H9 (cell line): ENCODE results near the gene KIF26B. TPM values are rescaled to one million over a fixed set of nuclear protein-coding genes. Genes with fewer than 3 reads are reported as not detected.

Experiments
- DNase-seq: peaks from one replicate; pipeline ENCODE4 v3.0.0-alpha.2; 2017
- H2AFZ ChIP-seq: one replicate; pipeline ENCODE4 v1.6.1; 2013; ENCODE audit warnings: mild to moderate bottlenecking, low read length, control low read depth, moderate library complexity
- H2AK5ac ChIP-seq: 2 replicates; pipeline ENCODE4 v1.6.1; 2013; ENCODE audit warnings: low read length, control low read depth, mixed read lengths; ENCODE audit not compliant: insufficient read length
- H2BK120ac ChIP-seq: one replicate; pipeline ENCODE4 v1.6.1; 2013; ENCODE audit warnings: low read depth, mild to moderate bottlenecking, low read length, control low read depth, inconsistent platforms; ENCODE audit not compliant: poor library complexity, severe bottlenecking
- H2BK12ac ChIP-seq: 2 replicates; pipeline ENCODE4 v1.6.1; 2013; ENCODE audit warnings: low read length, control low read depth, mixed read lengths, low read depth; ENCODE audit not compliant: insufficient read length
- H2BK15ac ChIP-seq: 2 replicates; pipeline ENCODE4 v1.6.1; 2013; ENCODE audit warnings: low read depth, low read length, control low read depth
- H2BK20ac ChIP-seq: one replicate; pipeline ENCODE4 v1.6.1; 2013; ENCODE audit warnings: low read depth, mild to moderate bottlenecking, low read length, control low read depth, inconsistent platforms; ENCODE audit not compliant: poor library complexity, severe bottlenecking
- H2BK5ac ChIP-seq: 2 replicates; pipeline ENCODE4 v1.6.1; 2013; ENCODE audit warnings: low read length, control low read depth, mixed read lengths; ENCODE audit not compliant: insufficient read length
- H3K14ac ChIP-seq: 2 replicates; pipeline ENCODE4 v1.6.1; 2013; ENCODE audit warnings: low read length, control low read depth; ENCODE audit not compliant: insufficient read depth
- H3K18ac ChIP-seq: 2 replicates; pipeline ENCODE4 v1.6.1; 2013; ENCODE audit warnings: low read depth, mild to moderate bottlenecking, mixed read lengths, low read length, control low read depth; ENCODE audit not compliant: insufficient read length
- H3K23ac ChIP-seq: 2 replicates; pipeline ENCODE4 v1.6.1; 2013; ENCODE audit warnings: low read length, control low read depth, mixed read lengths, low read depth; ENCODE audit not compliant: insufficient read length
- H3K23me2 ChIP-seq: 2 replicates; pipeline ENCODE4 v1.6.1; 2013; ENCODE audit warnings: low read depth, mild to moderate bottlenecking, mixed read lengths, low read length, control low read depth; ENCODE audit not compliant: insufficient read length, poor library complexity, severe bottlenecking
- H3K27ac ChIP-seq: 2 replicates; pipeline ENCODE4 v1.5.1; 2013; ENCODE audit warnings: low read length, control low read depth, mixed read lengths, low read depth; ENCODE audit not compliant: insufficient read length
- H3K27me3 ChIP-seq: 2 replicates; pipeline ENCODE4 v1.6.1; 2013; ENCODE audit warnings: low read length, control low read depth, inconsistent platforms; ENCODE audit not compliant: insufficient read depth
- H3K4ac ChIP-seq: 2 replicates; pipeline ENCODE4 v1.6.1; 2013; ENCODE audit warnings: low read depth, mild to moderate bottlenecking, control low read depth, inconsistent platforms, low read length, moderate library complexity
- H3K4me1 ChIP-seq: 2 replicates; pipeline ENCODE4 v1.6.1; 2013; ENCODE audit warnings: low read length, control low read depth, inconsistent platforms; ENCODE audit not compliant: insufficient read depth
- H3K4me2 ChIP-seq: 2 replicates; pipeline ENCODE4 v1.6.1; 2013; ENCODE audit warnings: low read length, control low read depth, mixed read lengths; ENCODE audit not compliant: insufficient read length, insufficient read depth
- H3K56ac ChIP-seq: 2 replicates; pipeline ENCODE4 v1.6.1; 2013; ENCODE audit warnings: low read depth, mild to moderate bottlenecking, mixed read lengths, low read length, control low read depth; ENCODE audit not compliant: insufficient read length
- H3K79me1 ChIP-seq: 2 replicates; pipeline ENCODE4 v1.6.1; 2013; ENCODE audit warnings: low read depth, mild to moderate bottlenecking, moderate library complexity, low read length, control low read depth, inconsistent platforms; ENCODE audit not compliant: insufficient read depth, poor library complexity, severe bottlenecking
- H3K79me2 ChIP-seq: 2 replicates; pipeline ENCODE4 v1.6.1; 2013; ENCODE audit warnings: low read length, control low read depth, inconsistent platforms; ENCODE audit not compliant: insufficient read depth
- H3K9ac ChIP-seq: 2 replicates; pipeline ENCODE4 v1.6.1; 2013; ENCODE audit warnings: low read length, control low read depth, mixed read lengths; ENCODE audit not compliant: insufficient read length; ENCODE audit errors: extremely low read depth
- H3K9me3 ChIP-seq: one replicate; pipeline ENCODE4 v1.6.1; 2013; ENCODE audit warnings: low read depth, low read length, inconsistent platforms; ENCODE audit not compliant: control insufficient read depth
- H3T11ph ChIP-seq: one replicate; pipeline ENCODE4 v1.6.1; 2013; ENCODE audit warnings: mild to moderate bottlenecking, low read length, control low read depth, inconsistent platforms
- H4K20me1 ChIP-seq: one replicate; pipeline ENCODE4 v1.6.1; 2013; ENCODE audit not compliant: control insufficient read depth, insufficient read length, insufficient read depth
- H4K5ac ChIP-seq: 2 replicates; pipeline ENCODE4 v1.6.1; 2013; ENCODE audit warnings: low read depth, mild to moderate bottlenecking, mixed read lengths, low read length, control low read depth; ENCODE audit not compliant: insufficient read length
- H4K8ac ChIP-seq: replicated peaks from 2 replicates; pipeline ENCODE4 v1.6.1; 2013; ENCODE audit warnings: low read length, control low read depth, mixed read lengths, low read depth; ENCODE audit not compliant: insufficient read length
- H4K91ac ChIP-seq: 2 replicates; pipeline ENCODE4 v1.6.1; 2013; ENCODE audit warnings: low read depth, mild to moderate bottlenecking, moderate library complexity, mixed read lengths, low read length, control low read depth; ENCODE audit not compliant: insufficient read length
- H3K27ac Mint-ChIP-seq, 3 experiments: 2 replicates in 2 of 3; 3 replicates in 1 of 3; pipeline ENCODE4 v1.8.0; 2020 to 2021; ENCODE audit warnings: mixed read lengths in 3 of 3, mild to moderate bottlenecking in 1 of 3, moderate library complexity in 1 of 3
- H3K27me3 Mint-ChIP-seq: 2 replicates; pipeline ENCODE4 v1.8.0; 2021; ENCODE audit warnings: low read depth, mild to moderate bottlenecking, moderate library complexity, mixed read lengths
- H3K36me3 Mint-ChIP-seq, 3 experiments: 2 replicates in 2 of 3; 3 replicates in 1 of 3; pipeline ENCODE4 v1.8.0; 2020 to 2021; ENCODE audit warnings: low read depth in 3 of 3, mixed read lengths in 3 of 3; ENCODE audit not compliant: insufficient read depth in 1 of 3
- H3K4me1 Mint-ChIP-seq, 2 experiments: 2 replicates each; pipeline ENCODE4 v1.8.0; 2020; ENCODE audit warnings: mixed read lengths in 2 of 2
- H3K4me3 Mint-ChIP-seq, 2 experiments: 2 replicates in 1 of 2; 3 replicates in 1 of 2; pipeline ENCODE4 v1.8.0; 2020 to 2021; ENCODE audit warnings: mild to moderate bottlenecking in 2 of 2, mixed read lengths in 2 of 2, moderate library complexity in 1 of 2
- H3K9me3 Mint-ChIP-seq, 2 experiments: 2 replicates in 1 of 2; 3 replicates in 1 of 2; pipeline ENCODE4 v1.8.0; 2020; ENCODE audit warnings: mild to moderate bottlenecking in 2 of 2, mixed read lengths in 2 of 2, moderate library complexity in 1 of 2
- CTCF ChIP-seq: fragments of 200-600 bp; sonication (generic); conservative IDR thresholded peaks from 3 replicates; pipeline ENCODE4 v1.8.0; 2021; ENCODE audit warnings: antibody characterized with exemption, mild to moderate bottlenecking
- WGBS: extraction: QIAGEN DNeasy Blood & Tissue Kit; methylation state at CpG from one replicate; pipeline ENCODE4 v1.1.7; 2013; ENCODE audit warnings: missing lambda C conversion rate, low lambda C conversion rate, mixed read lengths; ENCODE audit not compliant: insufficient read length; ENCODE audit errors: extremely low coverage; 5-methylcytosine and 5-hydroxymethylcytosine counted together
- total RNA-seq: library from RNA; stranded (reverse); gene quantifications from 2 replicates; pipeline ENCODE4 v1.2.1, GENCODE V29; 2021

The KIF26B gene
- total RNA-seq, 1 experiment from 2014 or later = 0.13 TPM

- Histone ChIP-seq H2AK5ac (no peak overlapping the region), H3K4me2 (peak overlapping the region; percentile 29), H3K9me3 (no peaks in the 10 kb centered on the region), H3K4me1 (peaks cover 3% of the 10 kb centered on the region; the same call in 1 of the 2 replicates), H2BK5ac (no peak overlapping the region), H2BK15ac (no peak overlapping the region), H3K9ac (no peak overlapping the region), H4K8ac (no peak overlapping the region), H3K56ac (no peak overlapping the region), H2BK120ac (no peak overlapping the region), H3K27me3 (no peaks in the 10 kb centered on the region), H3K79me1 (no peaks in the 10 kb centered on the region), H2BK12ac (no peak overlapping the region), H2BK20ac (no peak overlapping the region), H3K27ac (no peak overlapping the region), H4K91ac (no peak overlapping the region), H3K79me2 (no peaks in the 10 kb centered on the region), H2AFZ (no peak overlapping the region), H3K18ac (no peak overlapping the region), H3K23me2 (no peaks in the 10 kb centered on the region), H3K14ac (no peak overlapping the region; the same call in 1 of the 2 replicates), H4K5ac (no peak overlapping the region), H3K4ac (no peak overlapping the region), H3T11ph (no peak overlapping the region), H3K23ac (no peak overlapping the region), H4K20me1 (no peaks in the 10 kb centered on the region)
- peaks cover 15 to 16% of the 10 kb centered on the region in 2 experiments for H3K4me1 Mint-ChIP-seq
- TF ChIP-seq CTCF = no peak
- peak overlapping the region in 2 of 3 experiments; percentile 33 to 86; a peak in 2 of 7 replicates for H3K27ac Mint-ChIP-seq
- peaks cover 55% of the 10 kb centered on the region for H3K27me3 Mint-ChIP-seq
- WGBS = no CpG with 5 or more reads among the region's 26 CpGs
- peak; percentile 83 for DNase-seq
- peak overlapping the region in 1 of 2 experiments; percentile 66; a peak in 3 of 5 replicates for H3K4me3 Mint-ChIP-seq
- H3K9me3 Mint-ChIP-seq = no peaks in the 10 kb centered on the region; a peak in 1 of 5 replicates
- no peaks in the 10 kb centered on the region for H3K36me3 Mint-ChIP-seq
Observed at GRCh38 chr1:245234217-245235081, 79.7 kb downstream of the KIF26B start.
